ENCODE results near the gene ADSS1.

- TF ChIP-seq CTCF (IDR thresholded peaks at IDR 0.05) = no peak
- no peak for TF ChIP-seq ZFX (IDR thresholded peaks at IDR 0.05; ENCODE audit: borderline replicate concordance)
Observed at GRCh38 chr14:104718871-104719270, 5.2 kb upstream of the ADSS1 start.
